HepG2 (cell line): ENCODE data around the gene NACC2. TPM values are rescaled to one million over a fixed set of nuclear protein-coding genes. Genes with fewer than 3 reads are reported as not detected.

Source experiments
- GRHL1 ChIP-seq: sonication (generic); formaldehyde crosslinking; conservative IDR thresholded peaks from 2 replicates; pipeline ENCODE4 v1.8.0; 2022; ENCODE audit warnings: missing genetic modification reagents
- HHEX ChIP-seq: IDR thresholded peaks from 2 replicates; pipeline ENCODE4 v1.6.1; 2016; ENCODE audit warnings: control low read depth
- KLF15 ChIP-seq: sonication (generic); formaldehyde crosslinking; IDR thresholded peaks from 2 replicates; pipeline ENCODE4 v1.8.1; 2023; ENCODE audit warnings: borderline replicate concordance, mild to moderate bottlenecking, inconsistent platforms, missing genetic modification reagents, mixed read lengths
- MAFG ChIP-seq: sonication (generic); formaldehyde crosslinking; IDR thresholded peaks from 2 replicates; pipeline ENCODE4 v1.5.1; 2020; ENCODE audit warnings: mild to moderate bottlenecking, missing genetic modification reagents
- MBD4 ChIP-seq: IDR thresholded peaks from 2 replicates; pipeline ENCODE4 v1.6.1; 2012; ENCODE audit warnings: low read length, inconsistent platforms, borderline replicate concordance
- MED8 ChIP-seq: sonication (generic); formaldehyde crosslinking; IDR thresholded peaks from 2 replicates; pipeline ENCODE4 v1.8.1; 2023; ENCODE audit warnings: mild to moderate bottlenecking, missing genetic modification reagents; ENCODE audit not compliant: insufficient replicate concordance
- MXD4 ChIP-seq: IDR thresholded peaks from 2 replicates; pipeline ENCODE4 v1.6.1; 2016; ENCODE audit warnings: mild to moderate bottlenecking, missing biosample characterization, missing genetic modification reagents
- SETDB1 ChIP-seq: sonication (generic); formaldehyde crosslinking; IDR thresholded peaks from 2 replicates; pipeline ENCODE4 v1.5.1; 2020; ENCODE audit warnings: missing genetic modification reagents, mild to moderate bottlenecking, borderline replicate concordance
- ZBTB10 ChIP-seq: sonication (generic); formaldehyde crosslinking; IDR thresholded peaks from 2 replicates; pipeline ENCODE4 v1.4.0; 2020; ENCODE audit warnings: missing genetic modification reagents, borderline replicate concordance
- ZNF101 ChIP-seq: sonication (generic); formaldehyde crosslinking; IDR thresholded peaks from 2 replicates; pipeline ENCODE4 v1.4.0; 2020; ENCODE audit warnings: mild to moderate bottlenecking, low read depth, missing genetic modification reagents, borderline replicate concordance
- ZNF12 ChIP-seq: sonication (generic); formaldehyde crosslinking; IDR thresholded peaks from 2 replicates; pipeline ENCODE4 v1.5.0; 2020; ENCODE audit warnings: missing genetic modification reagents
- ZNF121 ChIP-seq: sonication (generic); formaldehyde crosslinking; IDR thresholded peaks from 2 replicates; pipeline ENCODE4 v1.5.0; 2020; ENCODE audit warnings: mild to moderate bottlenecking, missing genetic modification reagents
- ZNF234 ChIP-seq: sonication (generic); formaldehyde crosslinking; conservative IDR thresholded peaks from 2 replicates; pipeline ENCODE4 v1.5.1; 2020; ENCODE audit warnings: mild to moderate bottlenecking, missing genetic modification reagents
- ZNF350 ChIP-seq: sonication (generic); formaldehyde crosslinking; IDR thresholded peaks from 2 replicates; pipeline ENCODE4 v1.4.0; 2020; ENCODE audit warnings: mild to moderate bottlenecking, low read depth, missing genetic modification reagents, borderline replicate concordance
- ZNF362 ChIP-seq: sonication (generic); formaldehyde crosslinking; IDR thresholded peaks from 2 replicates; pipeline ENCODE4 v1.4.0; 2020; ENCODE audit warnings: missing genetic modification reagents, mild to moderate bottlenecking, borderline replicate concordance
- ZNF790 ChIP-seq: sonication (generic); formaldehyde crosslinking; IDR thresholded peaks from 2 replicates; pipeline ENCODE4 v1.8.0; 2022; ENCODE audit warnings: missing genetic modification reagents, mild to moderate bottlenecking, borderline replicate concordance
- ZNF792 ChIP-seq: IDR thresholded peaks from 2 replicates; pipeline ENCODE4 v1.6.1; 2016
- ZSCAN21 ChIP-seq: sonication (generic); formaldehyde crosslinking; IDR thresholded peaks from 2 replicates; pipeline ENCODE4 v1.8.0; 2022; ENCODE audit warnings: mild to moderate bottlenecking, missing genetic modification reagents, moderate library complexity, borderline replicate concordance
- polyA plus RNA-seq, 8 experiments: library from polyadenylated mRNA; depleted of rRNA in 3 of 8; stranded (reverse) in 7 of 8; unstranded in 1 of 8; fragments of >200 nt; fragmentation: Illumina TruSeq in 4 of 8; extraction: Trizol in 4 of 8; gene quantifications; 2 replicates each; pipeline versions ENCODE4 v1.2.1 to v1.2.3, GENCODE V29; 2011 to 2016; ENCODE audit warnings: low read depth in 4 of 8, missing spikeins in 1 of 8, mixed read lengths in 1 of 8; ENCODE audit not compliant: insufficient read depth in 1 of 8
- total RNA-seq, 5 experiments: library from RNA; depleted of rRNA; stranded (reverse); fragments of >200 nt; fragmentation: Illumina TruSeq; extraction: Trizol; gene quantifications; 2 replicates each; pipeline ENCODE4 v1.2.3, GENCODE V29; 2016; ENCODE audit warnings: low read depth in 1 of 5
- TF ChIP-seq, protein P1 (sequence below): sonication (generic); formaldehyde crosslinking; IDR thresholded peaks from 2 replicates; pipeline ENCODE4 v1.8.0; 2022; ENCODE audit warnings: mild to moderate bottlenecking, missing genetic modification reagents, moderate library complexity
- TF ChIP-seq, protein P2 (sequence below): sonication (generic); formaldehyde crosslinking; IDR thresholded peaks from 2 replicates; pipeline ENCODE4 v1.9.0; 2021; ENCODE audit warnings: missing genetic modification reagents, mild to moderate bottlenecking, borderline replicate concordance

NACC2 gene
- total and polyA plus RNA-seq, 2 of the 13 experiments (the other 11 are each of a cell fraction or from before 2014, with no cell fraction given) = 5.9 to 12.3 TPM

DNA sequence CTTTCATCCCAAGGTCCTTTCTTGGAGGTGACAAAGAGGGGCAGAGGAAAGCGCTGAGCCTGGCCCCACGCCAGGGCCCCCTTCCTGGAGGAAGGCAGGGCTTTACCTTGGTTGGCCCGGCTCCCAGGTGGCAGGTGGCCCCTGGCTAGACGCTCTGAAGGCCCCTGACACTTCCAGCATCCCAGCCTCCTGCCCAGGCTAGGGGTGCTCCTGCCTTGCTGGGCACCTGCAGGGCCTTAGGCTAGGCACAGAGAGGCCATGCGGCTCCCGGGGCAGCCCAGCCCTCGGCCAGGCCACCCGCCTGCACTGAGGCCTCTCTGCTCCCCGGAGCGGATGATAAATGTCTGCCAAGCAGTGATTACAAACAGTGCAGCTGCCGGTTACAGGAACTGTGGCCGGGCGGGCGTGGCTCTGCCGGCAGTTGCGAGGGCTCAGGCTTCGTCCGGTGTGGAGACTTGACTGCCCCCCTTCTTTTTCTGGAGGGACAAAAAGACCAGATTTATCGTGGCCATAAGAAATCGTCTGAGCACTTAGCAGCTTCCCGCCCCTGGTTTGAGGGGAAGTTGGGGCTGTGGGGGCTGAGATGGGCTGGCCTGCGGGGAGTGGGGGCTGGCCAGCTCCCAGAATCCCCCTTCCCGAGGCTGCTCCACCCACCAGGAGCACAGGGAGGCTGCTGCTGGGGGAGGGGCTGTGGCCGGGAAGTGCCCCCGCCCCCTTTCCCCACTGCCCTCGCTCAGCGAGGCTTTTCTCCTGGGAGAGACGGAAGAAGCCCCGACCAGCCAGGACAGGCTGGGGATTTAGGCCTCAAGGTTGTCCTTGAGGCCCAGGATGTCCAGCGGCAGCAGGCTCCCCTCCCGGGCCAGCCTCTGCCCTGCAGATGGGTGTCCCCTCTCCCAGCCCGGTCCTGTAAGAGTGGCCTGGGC is 102.3 kb downstream of the NACC2 start (continued):
- TF ChIP-seq SETDB1 (CRISPR knock-in tag) (no peak), MED8 (no peak), ZNF101 (CRISPR knock-in tag) (no peak), ZBTB10 (CRISPR knock-in tag) (peak; percentile 64; the same call in 1 of the 2 replicates), ZNF350 (CRISPR knock-in tag) (no peak), ZNF121 (CRISPR knock-in tag) (no peak), HHEX (CRISPR knock-in tag) (no peak), GRHL1 (no peak), ZSCAN21 (peak; percentile 75; the same call in 1 of the 2 replicates), ZNF790 (CRISPR knock-in tag) (no peak; the same call in 1 of the 2 replicates), MXD4 (CRISPR knock-in tag) (no peak; the same call in 1 of the 2 replicates), KLF15 (CRISPR knock-in tag) (no peak; the same call in 1 of the 2 replicates), ZNF792 (CRISPR knock-in tag) (peak; percentile 64), ZNF12 (no peak), ZNF362 (CRISPR knock-in tag) (0 out of 2 replicates have a peak, but pooled peaks have one; percentile 14), ZNF234 (CRISPR knock-in tag) (peak; percentile 32; the same call in 1 of the 2 replicates), MBD4 (no peak), MAFG (CRISPR knock-in tag) (no peak)
- TF ChIP-seq, protein P1, sequence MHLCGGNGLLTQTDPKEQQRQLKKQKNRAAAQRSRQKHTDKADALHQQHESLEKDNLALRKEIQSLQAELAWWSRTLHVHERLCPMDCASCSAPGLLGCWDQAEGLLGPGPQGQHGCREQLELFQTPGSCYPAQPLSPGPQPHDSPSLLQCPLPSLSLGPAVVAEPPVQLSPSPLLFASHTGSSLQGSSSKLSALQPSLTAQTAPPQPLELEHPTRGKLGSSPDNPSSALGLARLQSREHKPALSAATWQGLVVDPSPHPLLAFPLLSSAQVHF = no peak; the same call in 1 of the 2 replicates
- TF ChIP-seq, protein P2, sequence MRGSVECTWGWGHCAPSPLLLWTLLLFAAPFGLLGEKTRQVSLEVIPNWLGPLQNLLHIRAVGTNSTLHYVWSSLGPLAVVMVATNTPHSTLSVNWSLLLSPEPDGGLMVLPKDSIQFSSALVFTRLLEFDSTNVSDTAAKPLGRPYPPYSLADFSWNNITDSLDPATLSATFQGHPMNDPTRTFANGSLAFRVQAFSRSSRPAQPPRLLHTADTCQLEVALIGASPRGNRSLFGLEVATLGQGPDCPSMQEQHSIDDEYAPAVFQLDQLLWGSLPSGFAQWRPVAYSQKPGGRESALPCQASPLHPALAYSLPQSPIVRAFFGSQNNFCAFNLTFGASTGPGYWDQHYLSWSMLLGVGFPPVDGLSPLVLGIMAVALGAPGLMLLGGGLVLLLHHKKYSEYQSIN (CRISPR knock-in tag) = no peak
